Subcutaneous abdominal adipose tissue (tissue), 5 donors: ENCODE data around the gene SLC38A11.

Experiments used
- H3K27ac ChIP-seq: one replicate; pipeline ENCODE4 v1.7.0; 2013; ENCODE audit warnings: low read depth, mild to moderate bottlenecking, inconsistent platforms, low read length, moderate library complexity
- H3K27me3 ChIP-seq, 5 donors: one replicate each; pipeline ENCODE4 v1.7.0; 2013; ENCODE audit warnings: low read length in 5 of 5, inconsistent platforms in 1 of 5; ENCODE audit not compliant: control insufficient read depth in 5 of 5, insufficient read depth in 4 of 5
- H3K36me3 ChIP-seq, 5 donors: one replicate each; pipeline ENCODE4 v1.7.0; 2013; ENCODE audit warnings: low read length in 5 of 5; ENCODE audit not compliant: control insufficient read depth in 5 of 5, insufficient read depth in 5 of 5
- H3K4me1 ChIP-seq, 5 donors: one replicate each; pipeline ENCODE4 v1.7.0; 2013; ENCODE audit warnings: low read length in 5 of 5, mild to moderate bottlenecking in 3 of 5, moderate library complexity in 1 of 5; ENCODE audit not compliant: control insufficient read depth in 5 of 5, insufficient read depth in 5 of 5
- H3K4me3 ChIP-seq, 5 donors: one replicate each; pipeline ENCODE4 v1.7.0; 2013; ENCODE audit warnings: low read length in 5 of 5, low read depth in 1 of 5
- H3K9ac ChIP-seq, 5 donors: one replicate each; pipeline ENCODE4 v1.7.0; 2013; ENCODE audit warnings: low read length in 5 of 5, mild to moderate bottlenecking in 4 of 5, moderate library complexity in 3 of 5
- H3K9me3 ChIP-seq, 5 donors: one replicate each; pipeline ENCODE4 v1.7.0; 2013; ENCODE audit warnings: low read length in 5 of 5; ENCODE audit not compliant: control insufficient read depth in 5 of 5
- donor health status: healthy.
- donor health status: healthy.
- donor health status: healthy.
- donor health status: healthy.
- donor health status: healthy.

Gene SLC38A11

DNA sequence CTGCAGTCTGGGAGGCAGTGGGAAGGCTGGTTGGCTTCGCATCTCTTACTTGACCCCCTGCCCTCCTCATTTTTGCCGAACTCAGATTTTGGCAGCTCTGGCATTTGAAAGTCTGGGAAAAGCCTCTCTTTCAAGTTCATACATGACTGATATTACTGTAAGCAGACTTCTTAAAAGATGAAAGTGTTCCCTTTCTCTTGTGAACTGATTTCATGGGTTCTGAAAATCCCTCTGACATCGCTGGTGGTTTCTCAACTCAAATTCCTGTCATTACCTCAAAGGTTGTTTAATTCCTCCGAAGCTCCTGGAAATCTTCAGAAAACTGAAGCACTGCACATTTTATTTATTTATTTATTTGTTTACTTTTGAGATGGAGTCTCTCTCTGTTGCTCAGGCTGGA lies 16.9 kb upstream of the SLC38A11 start:
- H3K9me3 ChIP-seq: no peaks in the 10 kb centered on the region
- no peaks in the 10 kb centered on the region for H3K27me3 ChIP-seq
- no peak overlapping the region for H3K4me3 ChIP-seq
- H3K27ac ChIP-seq: no peak overlapping the region
- H3K36me3 ChIP-seq: no peaks in the 10 kb centered on the region
- no peaks in the 10 kb centered on the region for H3K4me1 ChIP-seq
- H3K9ac ChIP-seq: no peak overlapping the region

DNA sequence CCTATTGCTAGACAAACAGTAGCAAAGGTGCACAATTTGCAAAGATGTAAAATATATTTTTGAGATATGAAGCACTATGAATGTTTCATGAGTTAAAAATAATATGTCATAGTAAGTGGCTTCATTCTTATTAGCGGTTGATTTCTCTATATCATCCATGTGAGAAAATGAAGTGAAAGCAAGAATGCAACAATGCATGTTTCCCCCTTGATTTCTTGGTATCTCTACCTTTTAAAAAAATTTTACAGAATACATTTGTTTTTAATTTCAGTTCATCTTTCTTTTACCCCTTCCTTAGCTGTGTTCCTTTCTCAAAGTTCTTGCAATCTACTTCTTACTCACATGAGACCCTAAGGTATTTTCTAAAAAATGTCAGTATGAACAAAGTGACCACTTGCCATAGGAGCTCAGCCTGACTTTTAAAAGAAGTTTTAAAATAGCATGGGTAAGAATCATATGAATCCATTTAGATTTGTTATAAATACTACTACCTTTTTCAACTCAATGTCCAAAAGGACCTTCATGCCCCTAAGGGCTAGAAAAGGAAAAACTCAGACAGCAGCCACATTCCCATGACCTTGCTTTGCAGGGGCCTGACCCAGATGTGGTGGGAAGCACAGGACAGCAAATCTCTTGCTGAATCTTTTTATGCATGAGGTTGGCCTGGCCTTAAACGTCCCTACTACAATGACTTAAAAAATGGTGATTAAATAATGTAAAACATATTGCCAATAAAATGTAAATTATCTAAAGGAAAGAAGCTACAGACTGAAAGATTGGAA lies 14.8 kb upstream of the SLC38A11 start:
- Histone ChIP-seq H3K36me3 (no peaks in the 10 kb centered on the region), H3K9me3 (no peaks in the 10 kb centered on the region), H3K27ac (no peak overlapping the region), H3K9ac (no peak overlapping the region), H3K4me3 (no peak overlapping the region), H3K4me1 (no peaks in the 10 kb centered on the region), H3K27me3 (no peaks in the 10 kb centered on the region)

DNA sequence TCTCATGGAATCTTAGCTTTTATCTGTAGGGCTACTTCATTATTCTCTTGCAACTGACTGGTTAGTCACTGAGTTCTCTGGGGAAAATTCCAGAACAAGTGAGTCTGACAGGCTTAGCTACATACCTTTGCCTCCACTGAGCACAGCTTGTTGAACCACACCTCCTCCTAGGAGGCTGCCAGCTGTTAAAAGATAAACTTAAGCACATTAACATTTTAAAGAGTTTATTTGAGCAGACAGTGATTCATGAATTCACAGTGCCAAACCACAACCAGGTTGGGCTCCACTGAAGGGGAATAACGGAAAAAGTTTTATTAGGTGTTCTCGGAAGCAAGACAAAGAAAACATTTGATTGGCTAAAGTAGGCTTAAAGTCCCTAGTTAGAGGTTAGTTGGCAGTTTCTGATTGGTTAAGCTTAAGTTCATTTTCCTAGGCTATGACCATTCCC lies 12.5 kb upstream of the SLC38A11 start:
- Histone ChIP-seq H3K27ac (no peak overlapping the region), H3K4me1 (no peaks in the 10 kb centered on the region), H3K4me3 (no peak overlapping the region), H3K9me3 (no peaks in the 10 kb centered on the region), H3K36me3 (no peaks in the 10 kb centered on the region), H3K27me3 (no peaks in the 10 kb centered on the region), H3K9ac (no peak overlapping the region)

DNA sequence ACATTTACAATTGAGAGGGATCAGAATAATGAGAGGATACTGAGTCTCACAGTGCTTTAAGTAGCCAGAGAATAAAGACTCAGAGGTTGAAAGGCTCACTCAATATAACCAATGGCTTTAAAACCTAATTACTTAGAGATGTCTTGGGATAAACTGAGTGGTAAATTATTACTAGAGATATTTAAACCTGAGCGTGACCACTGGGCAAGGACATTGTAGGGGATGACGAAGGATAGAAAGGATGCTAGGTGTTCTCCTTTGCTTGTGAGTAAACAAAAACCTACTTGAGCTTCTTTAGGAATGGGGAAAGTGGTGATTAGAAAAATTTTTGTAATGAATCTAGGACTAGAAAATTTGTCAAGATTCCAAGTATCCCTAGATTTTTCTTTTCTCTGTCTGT lies 12.0 kb upstream of the SLC38A11 start:
- H3K4me1 ChIP-seq: no peaks in the 10 kb centered on the region
- no peak overlapping the region for H3K9ac ChIP-seq
- no peak overlapping the region for H3K4me3 ChIP-seq
- H3K27me3 ChIP-seq: no peaks in the 10 kb centered on the region
- H3K36me3 ChIP-seq: no peaks in the 10 kb centered on the region
- no peaks in the 10 kb centered on the region for H3K9me3 ChIP-seq
- no peak overlapping the region for H3K27ac ChIP-seq

DNA sequence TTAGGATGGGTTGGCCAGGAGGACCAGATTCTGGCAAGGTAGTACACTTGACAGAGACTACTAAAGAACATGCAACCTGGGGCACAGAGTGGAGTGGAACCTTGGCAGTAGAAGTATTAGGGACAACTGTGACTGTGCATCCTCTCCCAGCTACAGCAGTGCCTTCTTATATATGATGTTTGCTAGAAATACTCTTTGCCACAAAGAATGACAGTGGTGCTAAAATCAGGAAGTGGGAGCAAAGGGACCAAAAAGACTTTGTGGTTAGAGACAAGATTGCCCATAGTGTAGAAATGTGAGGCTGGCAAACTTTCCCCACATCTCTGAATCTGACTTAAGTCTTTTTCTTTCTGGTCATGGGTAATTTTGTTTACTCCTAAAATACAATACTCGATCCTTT lies 9.4 kb upstream of the SLC38A11 start:
- H3K27me3 ChIP-seq: no peaks in the 10 kb centered on the region
- no peaks in the 10 kb centered on the region for H3K9me3 ChIP-seq
- no peaks in the 10 kb centered on the region for H3K36me3 ChIP-seq
- H3K9ac ChIP-seq: no peak overlapping the region
- H3K27ac ChIP-seq: no peak overlapping the region
- no peaks in the 10 kb centered on the region for H3K4me1 ChIP-seq
- no peak overlapping the region for H3K4me3 ChIP-seq

DNA sequence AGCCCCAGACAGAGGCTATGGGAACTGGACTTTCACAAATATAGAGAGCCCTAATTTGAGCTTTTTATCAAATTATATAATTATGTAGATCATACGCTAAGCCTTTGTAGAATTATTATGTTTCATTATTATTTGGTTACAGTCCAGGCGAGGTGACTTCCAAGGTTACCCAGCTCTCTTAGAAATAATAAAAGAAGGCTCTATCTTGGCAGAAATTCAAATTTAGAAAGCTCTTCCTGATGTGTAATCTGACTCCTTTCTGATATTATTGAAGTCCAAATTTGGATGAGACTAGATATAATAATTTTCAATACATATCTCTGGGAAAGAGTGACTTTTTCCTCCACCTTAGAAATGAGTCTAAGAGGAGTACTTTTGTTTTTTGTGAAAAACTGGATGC lies 4.8 kb upstream of the SLC38A11 start:
- Histone ChIP-seq H3K27me3 (peaks cover 0 to under 1% (median 0%) of the 10 kb centered on the region in 5 donors), H3K4me3 (no peak overlapping the region), H3K4me1 (peaks cover 0 to 2% (median 1%) of the 10 kb centered on the region in 5 donors), H3K27ac (no peak overlapping the region), H3K9ac (no peak overlapping the region), H3K9me3 (no peaks in the 10 kb centered on the region), H3K36me3 (no peaks in the 10 kb centered on the region)

DNA sequence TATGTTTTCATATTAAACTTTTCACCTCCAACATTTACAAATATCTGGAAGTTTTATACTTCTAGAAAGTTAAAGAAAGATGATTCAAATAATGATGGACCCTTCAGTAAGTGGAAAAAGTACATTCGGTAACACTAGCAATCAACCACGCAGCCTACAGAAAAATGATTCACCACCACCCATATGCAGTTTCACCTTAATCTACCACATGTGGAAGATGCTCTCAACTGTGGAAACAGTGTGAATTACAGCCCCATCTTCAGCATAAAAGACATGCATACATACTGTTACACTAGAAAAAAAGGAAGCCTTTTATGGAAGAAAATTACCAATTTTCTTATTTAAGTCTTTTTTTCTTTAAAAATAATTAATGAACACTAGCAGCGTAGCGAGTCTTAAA lies 1.1 kb downstream of the SLC38A11 start:
- H3K36me3 ChIP-seq: peaks cover 0 to 3% (median 0%) of the 10 kb centered on the region in 5 donors
- H3K27me3 ChIP-seq: peaks cover 0 to 8% (median 2%) of the 10 kb centered on the region in 5 donors
- no peaks in the 10 kb centered on the region for H3K9me3 ChIP-seq
- H3K4me3 ChIP-seq: no peak overlapping the region
- H3K27ac ChIP-seq: no peak overlapping the region
- H3K9ac ChIP-seq: no peak overlapping the region
- H3K4me1 ChIP-seq: peaks cover 2 to 6% (median 5%) of the 10 kb centered on the region in 5 donors

DNA sequence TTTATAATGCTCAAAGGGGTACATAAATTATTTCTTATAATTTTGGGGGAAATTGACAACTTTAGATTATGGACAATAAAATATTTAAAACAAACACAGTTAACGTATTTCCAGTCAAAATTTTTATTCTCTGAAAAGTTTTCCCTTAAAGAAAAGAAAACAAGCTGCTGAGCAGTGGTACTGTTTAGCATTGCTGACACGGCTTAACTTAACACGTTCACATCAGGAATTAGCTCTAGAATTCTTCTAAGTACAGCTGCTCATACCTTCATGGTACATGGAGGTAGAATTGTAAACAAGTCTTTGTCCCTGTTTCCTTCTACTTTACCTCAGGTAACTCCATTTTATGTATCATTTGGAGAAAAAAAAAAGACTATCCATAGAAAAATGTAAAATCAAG lies 2.0 kb downstream of the SLC38A11 start:
- Histone ChIP-seq H3K9ac (no peak overlapping the region), H3K4me3 (no peak overlapping the region), H3K4me1 (peaks cover 2 to 6% (median 5%) of the 10 kb centered on the region in 5 donors), H3K27me3 (peaks cover 0 to 8% (median 2%) of the 10 kb centered on the region in 5 donors), H3K36me3 (peaks cover 0 to 3% (median 0%) of the 10 kb centered on the region in 5 donors), H3K9me3 (no peaks in the 10 kb centered on the region), H3K27ac (no peak overlapping the region)

DNA sequence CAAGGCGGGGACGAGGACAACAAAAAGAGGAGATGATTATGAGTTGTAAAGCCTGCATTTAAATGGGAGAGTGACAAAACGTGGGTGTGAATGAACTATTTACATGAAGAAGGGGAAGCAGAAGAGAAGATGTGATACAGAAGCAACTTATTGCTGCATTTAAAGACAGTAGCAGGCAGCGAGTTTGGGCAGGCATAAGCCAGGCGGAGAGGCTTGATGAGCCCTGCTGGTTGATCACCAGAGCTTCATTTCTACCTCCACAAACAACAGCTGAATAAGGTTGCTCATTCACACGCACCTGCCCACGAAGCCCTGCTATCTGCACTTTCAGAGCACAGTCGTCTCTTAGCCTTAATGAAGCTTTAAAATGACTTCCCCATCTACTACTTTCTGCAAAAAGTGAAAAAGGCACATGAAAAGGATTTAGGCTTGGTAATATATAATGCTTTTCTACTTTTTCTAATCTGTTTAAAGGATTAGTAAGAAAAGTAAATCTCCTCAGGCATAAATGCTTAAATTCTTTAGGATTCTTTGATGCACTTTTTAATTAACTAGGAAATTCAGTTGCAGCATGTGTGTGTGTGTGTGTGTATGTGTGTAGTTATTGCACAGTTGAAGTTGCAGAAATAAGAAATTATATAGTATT lies 3.1 kb downstream of the SLC38A11 start:
- H3K27me3 ChIP-seq: peaks cover 0 to 8% (median 2%) of the 10 kb centered on the region in 5 donors
- H3K36me3 ChIP-seq: peaks cover 0 to 3% (median 0%) of the 10 kb centered on the region in 5 donors
- no peaks in the 10 kb centered on the region for H3K9me3 ChIP-seq
- no peak overlapping the region for H3K9ac ChIP-seq
- H3K4me1 ChIP-seq: peaks cover 2 to 6% (median 5%) of the 10 kb centered on the region in 5 donors
- no peak overlapping the region for H3K4me3 ChIP-seq
- no peak overlapping the region for H3K27ac ChIP-seq

DNA sequence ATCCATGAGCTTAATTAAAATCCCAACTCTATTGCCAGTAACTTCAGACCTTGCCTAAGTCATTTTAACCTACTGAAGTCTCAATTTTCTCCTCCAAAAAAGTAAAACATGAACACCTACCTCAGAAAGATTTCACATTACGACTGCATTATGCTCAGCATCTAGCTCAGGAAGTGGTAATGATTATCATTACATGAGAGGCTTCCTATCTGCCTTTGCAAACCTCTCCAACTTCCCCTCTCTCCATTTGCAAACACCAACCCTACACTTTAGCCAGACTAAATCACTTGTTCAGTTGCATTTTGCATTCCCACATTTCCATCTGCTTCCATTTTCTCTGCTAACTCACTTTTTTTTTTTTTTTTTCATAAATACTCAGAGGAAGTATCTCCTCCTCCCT lies 6.8 kb downstream of the SLC38A11 start:
- peaks cover 0 to 3% (median 0%) of the 10 kb centered on the region in 5 donors for H3K36me3 ChIP-seq
- no peak overlapping the region for H3K27ac ChIP-seq
- H3K27me3 ChIP-seq: peaks cover 0 to 3% (median 0%) of the 10 kb centered on the region in 5 donors
- no peaks in the 10 kb centered on the region for H3K9me3 ChIP-seq
- H3K9ac ChIP-seq: no peak overlapping the region
- no peak overlapping the region for H3K4me3 ChIP-seq
- H3K4me1 ChIP-seq: no peaks in the 10 kb centered on the region
